HepG2 (cell line): ENCODE data around the gene AKAP12. TPM values are rescaled to one million over a fixed set of nuclear protein-coding genes. Genes with fewer than 3 reads are reported as not detected.

Source experiments
- CBX1 ChIP-seq: IDR thresholded peaks from one replicate; pipeline ENCODE4 v1.6.1; 2016; ENCODE audit warnings: antibody characterized with exemption, low read depth
- CHD4 ChIP-seq: fragments of 200-600 bp; sonication (generic); IDR thresholded peaks from 2 replicates; pipeline ENCODE4 v1.7.0; 2017; ENCODE audit warnings: mild to moderate bottlenecking, low read length, borderline replicate concordance
- DPF2 ChIP-seq: sonication (generic); formaldehyde crosslinking; IDR thresholded peaks from 2 replicates; pipeline ENCODE4 v1.4.0; 2020; ENCODE audit warnings: mild to moderate bottlenecking, low read depth, missing genetic modification reagents, borderline replicate concordance
- EED ChIP-seq: sonication (generic); formaldehyde crosslinking; IDR thresholded peaks from 2 replicates; pipeline ENCODE4 v1.5.0; 2020; ENCODE audit warnings: mild to moderate bottlenecking, missing genetic modification reagents
- HMG20B ChIP-seq: conservative IDR thresholded peaks from 2 replicates; pipeline ENCODE4 v1.6.1; 2016; ENCODE audit warnings: missing genetic modification reagents, missing compliant biosample characterization
- JUNB ChIP-seq: sonication (generic); formaldehyde crosslinking; IDR thresholded peaks from 2 replicates; pipeline ENCODE4 v1.8.0; 2022; ENCODE audit warnings: missing genetic modification reagents, mild to moderate bottlenecking, borderline replicate concordance
- NFYB ChIP-seq: sonication (generic); formaldehyde crosslinking; IDR thresholded peaks from 2 replicates; pipeline ENCODE4 v1.4.0; 2020; ENCODE audit warnings: missing genetic modification reagents
- PRDM10 ChIP-seq: sonication (generic); formaldehyde crosslinking; IDR thresholded peaks from 2 replicates; pipeline ENCODE4 v1.4.0; 2020; ENCODE audit warnings: low read depth, missing genetic modification reagents
- SMARCC2 ChIP-seq: fragments of 450-650 bp; IDR thresholded peaks from 2 replicates; pipeline ENCODE4 v1.6.1; 2017; ENCODE audit warnings: antibody characterized with exemption, mild to moderate bottlenecking
- SP5 ChIP-seq: IDR thresholded peaks from 2 replicates; pipeline ENCODE4 v1.6.1; 2016; ENCODE audit warnings: low read depth, borderline replicate concordance
- SRSF9 ChIP-seq: fragments of 200-400 bp; formaldehyde crosslinking; IDR thresholded peaks from 2 replicates; pipeline ENCODE4 v1.6.1; 2018; ENCODE audit warnings: borderline replicate concordance, mild to moderate bottlenecking, low read depth, low read length; ENCODE audit not compliant: insufficient read depth, poor library complexity, severe bottlenecking
- ZNF510 ChIP-seq: sonication (generic); formaldehyde crosslinking; IDR thresholded peaks from 2 replicates; pipeline ENCODE4 v1.4.0; 2020; ENCODE audit warnings: low read depth, mild to moderate bottlenecking, missing genetic modification reagents
- ZNF619 ChIP-seq: sonication (generic); formaldehyde crosslinking; IDR thresholded peaks from 2 replicates; pipeline ENCODE4 v1.4.0; 2020; ENCODE audit warnings: mild to moderate bottlenecking, missing genetic modification reagents
- ZNF704 ChIP-seq: sonication (generic); formaldehyde crosslinking; IDR thresholded peaks from 2 replicates; pipeline ENCODE4 v1.8.1; 2023; ENCODE audit warnings: mild to moderate bottlenecking, inconsistent platforms, moderate library complexity, missing genetic modification reagents, borderline replicate concordance
- ZNF781 ChIP-seq: sonication (generic); formaldehyde crosslinking; IDR thresholded peaks from 2 replicates; pipeline ENCODE4 v1.5.1; 2020; ENCODE audit warnings: borderline replicate concordance, mild to moderate bottlenecking, missing genetic modification reagents; ENCODE audit errors: not compliant biosample characterization
- polyA plus RNA-seq, 8 experiments: library from polyadenylated mRNA; depleted of rRNA in 3 of 8; stranded (reverse) in 7 of 8; unstranded in 1 of 8; fragments of >200 nt; fragmentation: Illumina TruSeq in 4 of 8; extraction: Trizol in 4 of 8; gene quantifications; 2 replicates each; pipeline versions ENCODE4 v1.2.1 to v1.2.3, GENCODE V29; 2011 to 2016; ENCODE audit warnings: low read depth in 4 of 8, missing spikeins in 1 of 8, mixed read lengths in 1 of 8; ENCODE audit not compliant: insufficient read depth in 1 of 8
- total RNA-seq, 5 experiments: library from RNA; depleted of rRNA; stranded (reverse); fragments of >200 nt; fragmentation: Illumina TruSeq; extraction: Trizol; gene quantifications; 2 replicates each; pipeline ENCODE4 v1.2.3, GENCODE V29; 2016; ENCODE audit warnings: low read depth in 1 of 5
- TF ChIP-seq, protein P1 (sequence below): sonication (generic); formaldehyde crosslinking; IDR thresholded peaks from 2 replicates; pipeline ENCODE4 v1.5.1; 2020; ENCODE audit warnings: mild to moderate bottlenecking, missing genetic modification reagents, borderline replicate concordance
- TF ChIP-seq, protein P2 (sequence below): sonication (generic); formaldehyde crosslinking; IDR thresholded peaks from 2 replicates; pipeline ENCODE4 v1.8.1; 2023; ENCODE audit warnings: missing genetic modification reagents, mild to moderate bottlenecking, borderline replicate concordance
- TF ChIP-seq, protein P3 (sequence below): sonication (generic); formaldehyde crosslinking; IDR thresholded peaks from 2 replicates; pipeline ENCODE4 v1.5.0; 2020; ENCODE audit warnings: missing genetic modification reagents, mild to moderate bottlenecking, borderline replicate concordance

AKAP12 gene
- total and polyA plus RNA-seq, 2 of the 13 experiments (the other 11 are each of a cell fraction or from before 2014, with no cell fraction given) = 10.6 to 19.0 TPM

DNA sequence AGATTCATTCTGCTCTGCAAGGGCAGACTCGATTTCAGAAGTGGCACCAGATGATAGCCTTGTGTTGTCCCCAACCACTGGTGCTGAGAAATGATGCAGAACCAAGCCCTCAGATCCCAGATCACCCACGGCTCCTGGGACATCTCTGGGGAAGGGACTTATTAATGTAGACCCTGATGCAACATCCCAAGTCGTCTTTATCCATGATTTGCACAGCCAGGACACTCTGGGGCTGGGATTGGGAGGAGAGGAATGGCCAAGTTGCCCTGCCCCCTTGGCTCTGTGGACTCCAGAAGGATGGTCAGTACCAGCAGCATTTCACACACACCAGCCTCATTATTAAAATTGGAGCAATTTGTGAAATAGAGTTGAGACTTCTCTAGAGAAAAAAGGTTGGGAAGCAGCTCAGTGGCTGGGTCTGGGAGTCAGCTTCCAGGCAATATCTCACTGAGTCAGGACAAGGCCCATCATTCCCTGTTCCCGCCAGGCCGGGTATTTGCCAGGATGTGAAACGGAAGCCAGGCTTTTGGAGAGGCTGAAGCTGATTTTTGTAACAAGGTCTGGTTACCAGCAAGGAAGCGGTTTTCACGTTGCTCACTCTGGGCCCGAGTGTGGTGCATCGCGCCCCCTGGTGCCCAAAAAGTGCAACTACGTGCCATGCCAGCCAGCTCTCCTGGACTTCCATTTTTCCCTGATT, 84.2 kb downstream of the AKAP12 start (continued):
- TF ChIP-seq JUNB (CRISPR knock-in tag) = no peak
- no peak for TF ChIP-seq SRSF9
- no peak for TF ChIP-seq SP5 (CRISPR knock-in tag)
- TF ChIP-seq HMG20B (CRISPR knock-in tag) = no peak; the same call in 1 of the 2 replicates
- TF ChIP-seq, protein P1, sequence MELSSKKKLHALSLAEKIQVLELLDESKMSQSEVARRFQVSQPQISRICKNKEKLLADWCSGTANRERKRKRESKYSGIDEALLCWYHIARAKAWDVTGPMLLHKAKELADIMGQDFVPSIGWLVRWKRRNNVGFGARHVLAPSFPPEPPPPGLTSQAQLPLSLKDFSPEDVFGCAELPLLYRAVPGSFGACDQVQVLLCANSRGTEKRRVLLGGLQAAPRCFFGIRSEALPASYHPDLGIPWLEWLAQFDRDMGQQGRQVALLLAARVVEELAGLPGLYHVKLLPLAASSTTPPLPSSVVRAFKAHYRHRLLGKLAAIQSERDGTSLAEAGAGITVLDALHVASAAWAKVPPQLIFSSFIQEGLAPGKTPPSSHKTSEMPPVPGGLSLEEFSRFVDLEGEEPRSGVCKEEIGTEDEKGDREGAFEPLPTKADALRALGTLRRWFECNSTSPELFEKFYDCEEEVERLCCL = no peak
- TF ChIP-seq SMARCC2 = no peak
- TF ChIP-seq ZNF510 = no peak
- TF ChIP-seq, protein P2, sequence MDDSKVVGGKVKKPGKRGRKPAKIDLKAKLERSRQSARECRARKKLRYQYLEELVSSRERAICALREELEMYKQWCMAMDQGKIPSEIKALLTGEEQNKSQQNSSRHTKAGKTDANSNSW (CRISPR knock-in tag) = no peak
- no peak for TF ChIP-seq EED (CRISPR knock-in tag)
- no peak for TF ChIP-seq ZNF619 (CRISPR knock-in tag)
- TF ChIP-seq ZNF781 (CRISPR knock-in tag) = no peak
- TF ChIP-seq CBX1 = no peak
- no peak for TF ChIP-seq ZNF704
- TF ChIP-seq DPF2 (CRISPR knock-in tag) = no peak; the same call in 1 of the 2 replicates
- TF ChIP-seq, protein P3, sequence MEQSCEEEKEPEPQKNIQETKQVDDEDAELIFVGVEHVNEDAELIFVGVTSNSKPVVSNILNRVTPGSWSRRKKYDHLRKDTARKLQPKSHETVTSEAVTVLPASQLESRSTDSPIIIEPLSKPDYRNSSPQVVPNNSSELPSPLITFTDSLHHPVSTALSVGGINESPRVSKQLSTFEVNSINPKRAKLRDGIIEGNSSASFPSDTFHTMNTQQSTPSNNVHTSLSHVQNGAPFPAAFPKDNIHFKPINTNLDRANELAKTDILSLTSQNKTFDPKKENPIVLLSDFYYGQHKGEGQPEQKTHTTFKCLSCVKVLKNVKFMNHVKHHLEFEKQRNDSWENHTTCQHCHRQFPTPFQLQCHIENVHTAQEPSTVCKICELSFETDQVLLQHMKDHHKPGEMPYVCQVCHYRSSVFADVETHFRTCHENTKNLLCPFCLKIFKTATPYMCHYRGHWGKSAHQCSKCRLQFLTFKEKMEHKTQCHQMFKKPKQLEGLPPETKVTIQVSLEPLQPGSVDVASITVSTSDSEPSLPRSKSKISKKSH (CRISPR knock-in tag) = no peak
- no peak for TF ChIP-seq NFYB
- TF ChIP-seq CHD4 = no peak
- TF ChIP-seq PRDM10 = 0 out of 2 replicates have a peak, but pooled peaks have one; percentile 13
